Pancreas (tissue), 10 donors: ENCODE data around the gene FLRT2. TPM values are rescaled to one million over a fixed set of nuclear protein-coding genes. Genes with fewer than 3 reads are reported as not detected.

Experiments used
- ATAC-seq, 4 donors: fragments of 200-7000 bp; cut with Tn5 transposase; one replicate each; pipeline versions ENCODE4 v1.8.0 to v1.9.1; 2020; ENCODE audit warnings: mild to moderate bottlenecking in 4 of 4, moderate library complexity in 4 of 4
- DNase-seq, 6 donors: peaks; one replicate each; pipeline ENCODE4 v3.0.0-alpha.2; 2020
- FAIRE-seq: peaks from 2 replicates; lab custom pipeline; 2012; peaks lifted over from hg19 to GRCh38; lab: Jason Lieb, UNC
- H3K27ac ChIP-seq, 4 donors: fragments of 200-600 bp; sonication (generic); 1 replicate in 3 of 4; 2 replicates in 1 of 4; pipeline versions ENCODE4 v1.5.0 to v1.8.0; 2020
- H3K27me3 ChIP-seq, 4 donors: fragments of 200-600 bp; one replicate each; pipeline ENCODE4 v1.8.0; 2021
- H3K36me3 ChIP-seq, 3 donors: fragments of 200-600 bp; sonication (generic) in 1 of 3; one replicate each; pipeline versions ENCODE4 v1.5.0 to v1.8.0; 2020 to 2021
- H3K4me1 ChIP-seq, 3 donors: fragments of 200-600 bp; one replicate each; pipeline ENCODE4 v1.8.0; 2021
- H3K4me3 ChIP-seq, 4 donors: fragments of 200-600 bp; sonication (generic) in 2 of 4; one replicate each; pipeline versions ENCODE4 v1.5.0 to v1.8.0; 2020 to 2021
- H3K9me3 ChIP-seq, 4 donors: fragments of 200-600 bp; one replicate each; pipeline ENCODE4 v1.8.0; 2021
- CTCF ChIP-seq, 4 donors: fragments of 200-600 bp; sonication (generic) in 3 of 4; IDR thresholded peaks; one replicate each; pipeline versions ENCODE4 v1.5.0 to v1.8.0; 2021; ENCODE audit warnings: antibody characterized with exemption in 4 of 4
- WGBS, 2 donors: extraction: QIAGEN DNeasy Blood & Tissue Kit; methylation state at CpG; one replicate each; pipeline ENCODE4 v1.1.7; 2013; 5-methylcytosine and 5-hydroxymethylcytosine counted together
- intact Hi-C, 3 donors: fragments of 100-400 bp; cut with DNase I; formaldehyde crosslinking; loops; one replicate each; pipeline versions ENCODE4 v1.11.1 to v1.14.2; 2022
- polyA plus RNA-seq, 2 donors: library from polyadenylated mRNA; stranded (reverse); fragments of 200-250 nt; gene quantifications; one replicate each; pipeline ENCODE4 v1.2.3, GENCODE V29; 2013
- total RNA-seq, 6 donors: library from RNA; stranded (reverse); fragmentation: NEBNext Ultra II Directional in 4 of 6; extraction: Animal tissue kit (Norgen Biotek cat#: 25700) in 4 of 6; gene quantifications; one replicate each; pipeline versions ENCODE4 v1.2.1 to v1.2.4, GENCODE V29; 2021 to 2023
- donor health status: healthy with polysubstance abuse.
- donor health status: DM: no; HTN: no; CAD: no; lungs with moderate emphysema.
- donor health status: DM: no; HTN: no; CAD: no.
- donor health status: control.
- donor health status: control.
- donor health status: Bipolar disorder and iron deficiency.
- donor health status: DM: yes; HTN: yes; CAD: no.
- donor health status: DM: no; HTN: no; CAD: no.
- donor health status: DM: no; HTN: no; CAD: no.
- donor health status: DM: yes; HTN: yes; CAD: no.

The FLRT2 gene
- total RNA-seq (100 to 1,000 TPM in 3 of 6 donors, 10 to 100 TPM in 3; 62.8 to 229 (median 91.7) TPM), polyA plus RNA-seq (100 to 1,000 TPM; 119 to 125 TPM)

GRCh38 chr14:85529803-85530574 is at the start of gene FLRT2:
FLRT2 (plus strand) TSS chr14:85530144; CDS start chr14:85621515, 91,371 bp downstream.
- intact Hi-C loops: loop anchor here in 1 of 3 donors (5.0 kb wide), 1 partner anchor 58 kb away; no protein-coding TSS in a partner anchor
- H3K4me1 ChIP-seq: peaks cover 0 to 19% (median 3%) of the 10 kb centered on the region in 3 donors
- peak within 1 kb of the TSS; percentile 61 to 82 (median 68) for H3K4me3 ChIP-seq
- no peaks in the 10 kb centered on the region for H3K36me3 ChIP-seq
- H3K27me3 ChIP-seq: no peaks in the 10 kb centered on the region
- no peak for TF ChIP-seq CTCF (IDR thresholded peaks at IDR 0.05)
- 0 to 1% methylated on average over 53 to 57 of the region's 57 CpGs for WGBS, 2 donors
- no peak for FAIRE-seq
- H3K9me3 ChIP-seq: no peaks in the 10 kb centered on the region
- peak; percentile 75 to 88 (median 79) for DNase-seq
- peak within 1 kb of the TSS; percentile 51 to 96 (median 78) for H3K27ac ChIP-seq
- peak; percentile 55 to 63 (median 62) for ATAC-seq

- no peak for TF ChIP-seq CTCF (IDR thresholded peaks at IDR 0.05)
- no peaks in the 10 kb centered on the region for H3K9me3 ChIP-seq
- no peak for FAIRE-seq
- ATAC-seq: peak in 3 of 4 donors; percentile 28 to 53 (median 53)
- no peak overlapping the region for H3K4me3 ChIP-seq
- peak overlapping the region; percentile 61 to 90 (median 80) for H3K27ac ChIP-seq
- no peak for DNase-seq
- H3K4me1 ChIP-seq: peaks cover 34 to 47% (median 36%) of the 10 kb centered on the region in 3 donors
- no peaks in the 10 kb centered on the region for H3K36me3 ChIP-seq
- H3K27me3 ChIP-seq: no peaks in the 10 kb centered on the region
- 13 to 23% methylated on average over 3 of the region's 3 CpGs for WGBS, 2 donors
- intact Hi-C loops: no loop called here
Observed at GRCh38 chr14:85481471-85481870, 48.5 kb upstream of the FLRT2 start.

GRCh38 chr14:85482552-85482951 is 47.4 kb upstream of the FLRT2 start:
- intact Hi-C loops: no loop called here
- peak; percentile 85 to 93 (median 90) for ATAC-seq
- WGBS, 2 donors: 13 to 16% methylated on average over 4 of the region's 4 CpGs
- Histone ChIP-seq H3K36me3 (no peaks in the 10 kb centered on the region), H3K9me3 (no peaks in the 10 kb centered on the region), H3K4me3 (no peak overlapping the region), H3K27me3 (no peaks in the 10 kb centered on the region), H3K27ac (peak overlapping the region; percentile 61 to 90 (median 80)), H3K4me1 (peaks cover 29 to 43% (median 34%) of the 10 kb centered on the region in 3 donors)
- FAIRE-seq: peak; percentile 53
- DNase-seq: peak in 3 of 6 donors; percentile 39 to 62 (median 53)
- TF ChIP-seq CTCF (IDR thresholded peaks at IDR 0.05): no peak

- TF ChIP-seq CTCF (IDR thresholded peaks at IDR 0.05): no peak
- intact Hi-C loops: no loop called here
- ATAC-seq (peak; percentile 69 to 84 (median 76)), FAIRE-seq (no peak), DNase-seq (no peak)
- Histone ChIP-seq H3K9me3 (no peaks in the 10 kb centered on the region), H3K4me1 (peaks cover 29 to 43% (median 34%) of the 10 kb centered on the region in 3 donors), H3K4me3 (no peak overlapping the region), H3K27ac (peak overlapping the region; percentile 61 to 90 (median 80)), H3K36me3 (no peaks in the 10 kb centered on the region), H3K27me3 (no peaks in the 10 kb centered on the region)
- WGBS, 2 donors: 7 to 11% methylated on average over 2 of the region's 2 CpGs
Observed at GRCh38 chr14:85483037-85483436, 46.9 kb upstream of the FLRT2 start.
